ENCODE measurements around the gene TMEM258. TPM values are rescaled to one million over a fixed set of nuclear protein-coding genes. Genes with fewer than 3 reads are reported as not detected.

TMEM258 gene
- total and polyA plus RNA-seq, 2 of the 4 experiments (the other 2 are of a cell fraction) = 107 to 280 TPM

DNA sequence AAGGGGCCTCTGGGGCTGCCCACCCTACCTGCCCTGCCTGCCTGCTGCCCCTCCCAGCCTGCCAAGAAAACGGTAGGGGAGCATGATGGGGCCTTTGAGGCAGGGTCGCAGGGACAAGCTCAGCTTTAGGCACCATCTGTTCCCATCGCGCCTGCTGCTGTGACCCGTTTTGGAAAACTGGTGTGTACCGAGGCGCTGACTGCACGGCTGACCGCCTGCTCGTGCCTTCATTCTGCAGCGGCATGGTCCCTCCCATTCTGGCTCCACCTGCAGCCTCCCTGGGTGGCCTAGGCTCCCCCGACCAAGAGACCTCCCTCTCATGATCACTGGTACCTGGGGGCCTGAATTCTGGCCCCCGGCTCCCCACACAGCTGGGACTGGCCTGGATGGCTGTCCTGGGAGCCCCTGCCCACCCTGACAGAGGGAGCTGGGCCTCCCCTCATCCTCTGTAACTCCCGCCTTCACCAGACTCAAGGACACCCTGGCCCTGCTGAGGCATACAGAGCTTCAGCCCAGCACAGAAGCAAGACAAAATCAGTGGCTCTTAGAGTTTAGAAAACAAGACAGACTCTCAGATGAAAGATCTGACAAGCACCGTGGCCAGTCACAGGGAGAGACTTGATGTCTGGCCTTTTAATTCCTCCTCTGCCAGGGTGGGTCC, 46.5 kb downstream of the TMEM258 start:
- dilution Hi-C loops (cut with HindIII; ENCODE audit: low sequenced_read_pairs, unreplicated experiment) = no loop called here
- Histone ChIP-seq H2AK5ac (ENCODE audit: low read depth, low read length) (no peak overlapping the region), H4K5ac (ENCODE audit: low read depth, low read length) (no peak overlapping the region), H3K36me3 (ENCODE audit: control insufficient read depth, insufficient read depth, low read length) (no peaks in the 10 kb centered on the region; the same call in 1 of the 2 replicates), H3K18ac (ENCODE audit: low read depth, low read length) (no peak overlapping the region), H2BK120ac (ENCODE audit: low read depth, low read length) (no peak overlapping the region), H3K4me1 (ENCODE audit: control insufficient read depth, insufficient read depth, low read length) (no peaks in the 10 kb centered on the region; the same call in 1 of the 2 replicates), H3K56ac (ENCODE audit: extremely low read depth, insufficient read depth, low read length) (no peak overlapping the region), H3K14ac (replicated peaks; ENCODE audit: low read depth, low read length) (no peak overlapping the region), H3K9me1 (ENCODE audit: insufficient read depth, low read length) (no peaks in the 10 kb centered on the region), H3K4me2 (ENCODE audit: low read depth, low read length) (no peak overlapping the region), H3K23ac (ENCODE audit: low read depth, low read length) (no peak overlapping the region), H4K8ac (ENCODE audit: low read depth in 2 of 2, low read length in 2 of 2) (no peak overlapping the region), H3K4ac (ENCODE audit: low read depth, low read length) (no peak overlapping the region), H3K4me3 (ENCODE audit: insufficient read depth, low read depth, low read length) (no peak overlapping the region), H4K91ac (ENCODE audit: insufficient read depth, low read depth, low read length) (no peak overlapping the region), H2AK9ac (replicated peaks; ENCODE audit: low read depth, low read length, poor library complexity) (no peak overlapping the region), H2BK15ac (ENCODE audit: low read depth, low read length) (no peak overlapping the region), H3K79me1 (ENCODE audit: low read depth in 1 of 2, low read length in 2 of 2) (no peaks in the 10 kb centered on the region), H3K9me3 (ENCODE audit: control insufficient read depth, insufficient read depth, low read length) (no peaks in the 10 kb centered on the region), H3K9ac (ENCODE audit: low read depth, low read length) (no peak overlapping the region), H2BK5ac (ENCODE audit: low read depth, low read length, poor library complexity, severe bottlenecking) (no peak overlapping the region), H4K20me1 (ENCODE audit: insufficient read depth, low read length) (no peaks in the 10 kb centered on the region), H2BK20ac (ENCODE audit: low read depth, low read length) (no peak overlapping the region), H3K27me3 (ENCODE audit: control insufficient read depth, insufficient read depth, low read length) (no peaks in the 10 kb centered on the region; the same call in 1 of the 2 replicates), H3K27ac (ENCODE audit: insufficient read depth, low read length) (no peak overlapping the region), H2AFZ (replicated peaks; ENCODE audit: low read length, poor library complexity) (peak overlapping the region; percentile 41)
- POLR2A ChIA-PET (ENCODE audit: unreplicated experiment) = no interaction called here
- BruUV-seq (replicated peaks) = no TSS peak
- TF ChIP-seq MAZ (IDR thresholded peaks at IDR 0.05; ENCODE audit: borderline replicate concordance, low read depth, low read length) (no peak), RCOR1 (IDR thresholded peaks at IDR 0.05; ENCODE audit: insufficient replicate concordance, low read length) (no peak), CHD1 (IDR thresholded peaks at IDR 0.05; ENCODE audit: low read depth, low read length) (no peak), RAD21 (IDR thresholded peaks at IDR 0.05; ENCODE audit: low read length) (no peak), MAFK (IDR thresholded peaks at IDR 0.05; ENCODE audit: low read depth, low read length) (no peak), CEBPB (IDR thresholded peaks at IDR 0.05; ENCODE audit: low read depth, low read length) (no peak), POLR2A (IDR thresholded peaks at IDR 0.05; ENCODE audit: low read depth, low read length) (no peak), BHLHE40 (IDR thresholded peaks at IDR 0.05; ENCODE audit: low read depth, low read length) (no peak), NFE2L2 (IDR thresholded peaks at IDR 0.05; ENCODE audit: low read depth, low read length) (no peak)
- TF ChIP-seq, protein P1, sequence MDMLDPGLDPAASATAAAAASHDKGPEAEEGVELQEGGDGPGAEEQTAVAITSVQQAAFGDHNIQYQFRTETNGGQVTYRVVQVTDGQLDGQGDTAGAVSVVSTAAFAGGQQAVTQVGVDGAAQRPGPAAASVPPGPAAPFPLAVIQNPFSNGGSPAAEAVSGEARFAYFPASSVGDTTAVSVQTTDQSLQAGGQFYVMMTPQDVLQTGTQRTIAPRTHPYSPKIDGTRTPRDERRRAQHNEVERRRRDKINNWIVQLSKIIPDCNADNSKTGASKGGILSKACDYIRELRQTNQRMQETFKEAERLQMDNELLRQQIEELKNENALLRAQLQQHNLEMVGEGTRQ (IDR thresholded peaks at IDR 0.05; ENCODE audit: low read depth, low read length) = no peak
- TF ChIP-seq, protein P2, sequence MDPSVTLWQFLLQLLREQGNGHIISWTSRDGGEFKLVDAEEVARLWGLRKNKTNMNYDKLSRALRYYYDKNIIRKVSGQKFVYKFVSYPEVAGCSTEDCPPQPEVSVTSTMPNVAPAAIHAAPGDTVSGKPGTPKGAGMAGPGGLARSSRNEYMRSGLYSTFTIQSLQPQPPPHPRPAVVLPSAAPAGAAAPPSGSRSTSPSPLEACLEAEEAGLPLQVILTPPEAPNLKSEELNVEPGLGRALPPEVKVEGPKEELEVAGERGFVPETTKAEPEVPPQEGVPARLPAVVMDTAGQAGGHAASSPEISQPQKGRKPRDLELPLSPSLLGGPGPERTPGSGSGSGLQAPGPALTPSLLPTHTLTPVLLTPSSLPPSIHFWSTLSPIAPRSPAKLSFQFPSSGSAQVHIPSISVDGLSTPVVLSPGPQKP (IDR thresholded peaks at IDR 0.05; ENCODE audit: borderline replicate concordance, low read depth, low read length) = no peak
- TF ChIP-seq, protein P3, sequence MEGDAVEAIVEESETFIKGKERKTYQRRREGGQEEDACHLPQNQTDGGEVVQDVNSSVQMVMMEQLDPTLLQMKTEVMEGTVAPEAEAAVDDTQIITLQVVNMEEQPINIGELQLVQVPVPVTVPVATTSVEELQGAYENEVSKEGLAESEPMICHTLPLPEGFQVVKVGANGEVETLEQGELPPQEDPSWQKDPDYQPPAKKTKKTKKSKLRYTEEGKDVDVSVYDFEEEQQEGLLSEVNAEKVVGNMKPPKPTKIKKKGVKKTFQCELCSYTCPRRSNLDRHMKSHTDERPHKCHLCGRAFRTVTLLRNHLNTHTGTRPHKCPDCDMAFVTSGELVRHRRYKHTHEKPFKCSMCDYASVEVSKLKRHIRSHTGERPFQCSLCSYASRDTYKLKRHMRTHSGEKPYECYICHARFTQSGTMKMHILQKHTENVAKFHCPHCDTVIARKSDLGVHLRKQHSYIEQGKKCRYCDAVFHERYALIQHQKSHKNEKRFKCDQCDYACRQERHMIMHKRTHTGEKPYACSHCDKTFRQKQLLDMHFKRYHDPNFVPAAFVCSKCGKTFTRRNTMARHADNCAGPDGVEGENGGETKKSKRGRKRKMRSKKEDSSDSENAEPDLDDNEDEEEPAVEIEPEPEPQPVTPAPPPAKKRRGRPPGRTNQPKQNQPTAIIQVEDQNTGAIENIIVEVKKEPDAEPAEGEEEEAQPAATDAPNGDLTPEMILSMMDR (conservative IDR thresholded peaks at IDR 0.05; ENCODE audit: low read depth, low read length) = no peak
- intact Hi-C loops (cut with micrococcal nuclease) = no loop called here
- in situ Hi-C loops (cut with MboI; ENCODE audit: low sequenced_read_pairs) = no loop called here
- ATAC-seq (ENCODE audit: low read depth) (no peak), DNase-seq (no peak)
- CTCF ChIA-PET = no interaction called here
- WGBS, 2 experiments (ENCODE audit: extremely low coverage in 2 of 2, insufficient read length in 1 of 2) = 64% methylated on average over 13 of the region's 15 CpGs; no CpG with 5 or more reads in 1 of the 2 experiments

Data from IMR-90 (cell line).